Endothelial cell (in vitro differentiated cells): ENCODE measurements around the gene DIRAS1. TPM values are rescaled to one million over a fixed set of nuclear protein-coding genes. Genes with fewer than 3 reads are reported as not detected.

Experiments used
- DNase-seq: peaks from one replicate; pipeline ENCODE4 v3.0.0; 2021; ENCODE audit warnings: low spot score
- H3K27ac Mint-ChIP-seq: one replicate; pipeline ENCODE4 v1.8.0; 2021; ENCODE audit warnings: mixed read lengths, inconsistent platforms; ENCODE audit not compliant: unreplicated experiment
- H3K27me3 Mint-ChIP-seq: one replicate; pipeline ENCODE4 v1.8.0; 2021; ENCODE audit warnings: mild to moderate bottlenecking, moderate library complexity, mixed read lengths, inconsistent platforms; ENCODE audit not compliant: unreplicated experiment
- H3K36me3 Mint-ChIP-seq: one replicate; pipeline ENCODE4 v1.8.0; 2021; ENCODE audit warnings: mild to moderate bottlenecking, low read depth, mixed read lengths, inconsistent platforms; ENCODE audit not compliant: unreplicated experiment
- H3K4me1 Mint-ChIP-seq: one replicate; pipeline ENCODE4 v1.8.0; 2021; ENCODE audit warnings: mild to moderate bottlenecking, mixed read lengths, inconsistent platforms; ENCODE audit not compliant: unreplicated experiment
- H3K4me3 Mint-ChIP-seq: one replicate; pipeline ENCODE4 v1.8.0; 2021; ENCODE audit warnings: mild to moderate bottlenecking, mixed read lengths, inconsistent platforms; ENCODE audit not compliant: unreplicated experiment
- H3K9me3 Mint-ChIP-seq: one replicate; pipeline ENCODE4 v1.8.0; 2021; ENCODE audit warnings: mixed read lengths, inconsistent platforms; ENCODE audit not compliant: unreplicated experiment
- CTCF ChIP-seq: fragments of 200-600 bp; sonication (generic); IDR thresholded peaks from one replicate; pipeline ENCODE4 v1.5.0; 2021; ENCODE audit warnings: antibody characterized with exemption; ENCODE audit not compliant: unreplicated experiment
- total RNA-seq: library from RNA; stranded (reverse); fragmentation: NEBNext Ultra II Directional; extraction: Animal tissue kit (Norgen Biotek cat#: 25700); gene quantifications from one replicate; pipeline ENCODE4 v1.2.1, GENCODE V29; 2021; ENCODE audit not compliant: unreplicated experiment

DIRAS1 gene
- total RNA-seq, 1 donor from 2014 or later, result 0.82 TPM

- H3K27ac Mint-ChIP-seq, result no peak overlapping the region
- H3K9me3 Mint-ChIP-seq, result no peaks in the 10 kb centered on the region
- no peak for DNase-seq
- H3K27me3 Mint-ChIP-seq, result peaks cover 2% of the 10 kb centered on the region
- no peak for TF ChIP-seq CTCF
- H3K4me3 Mint-ChIP-seq, result no peak overlapping the region
- H3K4me1 Mint-ChIP-seq, result no peaks in the 10 kb centered on the region
- peaks cover 18% of the 10 kb centered on the region for H3K36me3 Mint-ChIP-seq
Observed at GRCh38 chr19:2731181-2731995, 10.2 kb upstream of the DIRAS1 start.

- H3K27me3 Mint-ChIP-seq, result peaks cover 6% of the 10 kb centered on the region
Observed at GRCh38 chr19:2729943-2730818, 9.0 kb upstream of the DIRAS1 start.

GRCh38 chr19:2728783-2729387 lies 7.7 kb upstream of the DIRAS1 start:
- Mint-ChIP-seq H3K27me3 (peaks cover 3% of the 10 kb centered on the region), H3K36me3 (peaks cover 4% of the 10 kb centered on the region), H3K4me3 (no peak overlapping the region), H3K4me1 (peaks cover 2% of the 10 kb centered on the region), H3K27ac (no peak overlapping the region), H3K9me3 (no peaks in the 10 kb centered on the region)
- no peak for TF ChIP-seq CTCF
- no peak for DNase-seq

More at GRCh38 chr19:2729943-2730818, 9.0 kb upstream of the DIRAS1 start:
- Mint-ChIP-seq H3K27ac (no peak overlapping the region), H3K36me3 (peaks cover 11% of the 10 kb centered on the region), H3K9me3 (no peaks in the 10 kb centered on the region), H3K4me3 (no peak overlapping the region), H3K4me1 (no peaks in the 10 kb centered on the region)
- TF ChIP-seq CTCF, result no peak
- DNase-seq, result no peak

- Mint-ChIP-seq H3K36me3 (peaks cover 4% of the 10 kb centered on the region), H3K27me3 (peaks cover 3% of the 10 kb centered on the region), H3K27ac (no peak overlapping the region), H3K9me3 (no peaks in the 10 kb centered on the region), H3K4me1 (peaks cover 2% of the 10 kb centered on the region), H3K4me3 (no peak overlapping the region)
- TF ChIP-seq CTCF, result no peak
- no peak for DNase-seq
Observed at GRCh38 chr19:2727640-2727944, 6.4 kb upstream of the DIRAS1 start.
